GM12891 (cell line): ENCODE measurements around the gene FLNA.

ENCODE experiments used
- PAX5 ChIP-seq: IDR thresholded peaks from 2 replicates; pipeline ENCODE4 v1.6.1; 2011; ENCODE audit warnings: low read length, moderate library complexity, mild to moderate bottlenecking; ENCODE audit not compliant: insufficient read depth, severe bottlenecking
- POLR2A ChIP-seq: IDR thresholded peaks from 2 replicates; pipeline ENCODE4 v1.6.1; 2011; ENCODE audit warnings: low read depth, low read length, control low read depth
- POLR2AphosphoS5 ChIP-seq: IDR thresholded peaks from 2 replicates; pipeline ENCODE4 v1.6.1; 2011; ENCODE audit warnings: low read depth, low read length, control low read depth
- POU2F2 ChIP-seq: IDR thresholded peaks from 2 replicates; pipeline ENCODE4 v1.6.1; 2011; ENCODE audit warnings: low read depth, mild to moderate bottlenecking, control low read depth, low read length, moderate library complexity
- TAF1 ChIP-seq: IDR thresholded peaks from 2 replicates; pipeline ENCODE4 v1.6.1; 2011; ENCODE audit warnings: low read depth, low read length, control low read depth

GRCh38 chrX:154300816-154301215 is 73.6 kb downstream of the FLNA start:
- TF ChIP-seq POLR2A: no peak
- no peak for TF ChIP-seq POLR2AphosphoS5
- no peak for TF ChIP-seq TAF1
- TF ChIP-seq POU2F2: no peak
- TF ChIP-seq PAX5: no peak
